Ishikawa (cell line): ENCODE results near the gene SLC43A1.

ENCODE experiments used
- CEBPB ChIP-seq: IDR thresholded peaks from 2 replicates; pipeline ENCODE4 v1.6.1; 2012
- CREB1 ChIP-seq: IDR thresholded peaks from 2 replicates; pipeline ENCODE4 v1.6.1; 2012; ENCODE audit warnings: low read depth
- EGR1 ChIP-seq: IDR thresholded peaks from 2 replicates; pipeline ENCODE4 v1.6.1; 2012
- EP300 ChIP-seq: IDR thresholded peaks from 2 replicates; pipeline ENCODE4 v1.6.1; 2012; ENCODE audit warnings: borderline replicate concordance
- FOXM1 ChIP-seq: IDR thresholded peaks from 2 replicates; pipeline ENCODE4 v1.6.1; 2012; ENCODE audit warnings: low read depth, borderline replicate concordance
- NFIC ChIP-seq: IDR thresholded peaks from 2 replicates; pipeline ENCODE4 v1.6.1; 2012
- RAD21 ChIP-seq: IDR thresholded peaks from 2 replicates; pipeline ENCODE4 v1.6.1; 2012; ENCODE audit warnings: low read depth
- REST ChIP-seq: IDR thresholded peaks from 2 replicates; pipeline ENCODE4 v1.6.1; 2012; ENCODE audit warnings: low read depth, mild to moderate bottlenecking
- TAF1 ChIP-seq: IDR thresholded peaks from 2 replicates; pipeline ENCODE4 v1.6.1; 2012; ENCODE audit warnings: low read depth, mild to moderate bottlenecking
- TCF12 ChIP-seq: IDR thresholded peaks from 2 replicates; pipeline ENCODE4 v1.6.1; 2012; ENCODE audit warnings: low read depth
- TEAD4 ChIP-seq: IDR thresholded peaks from 2 replicates; pipeline ENCODE4 v1.6.1; 2012
- YY1 ChIP-seq: IDR thresholded peaks from 2 replicates; pipeline ENCODE4 v1.6.1; 2012; ENCODE audit warnings: low read depth
- ZBTB7A ChIP-seq: IDR thresholded peaks from 2 replicates; pipeline ENCODE4 v1.6.1; 2012; ENCODE audit warnings: low read depth
- TF ChIP-seq, protein P1 (sequence below): IDR thresholded peaks from 2 replicates; pipeline ENCODE4 v1.6.1; 2012
- TF ChIP-seq, protein P2 (sequence below): IDR thresholded peaks from 2 replicates; pipeline ENCODE4 v1.6.1; 2012

The SLC43A1 gene

GRCh38 chr11:57483562-57483918 is 32.0 kb downstream of the SLC43A1 start:
- TF ChIP-seq CEBPB: no peak
- no peak for TF ChIP-seq FOXM1
- no peak for TF ChIP-seq EP300
- TF ChIP-seq, protein P1, sequence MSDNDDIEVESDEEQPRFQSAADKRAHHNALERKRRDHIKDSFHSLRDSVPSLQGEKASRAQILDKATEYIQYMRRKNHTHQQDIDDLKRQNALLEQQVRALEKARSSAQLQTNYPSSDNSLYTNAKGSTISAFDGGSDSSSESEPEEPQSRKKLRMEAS: no peak
- TF ChIP-seq TCF12: no peak
- no peak for TF ChIP-seq RAD21
- TF ChIP-seq, protein P2, sequence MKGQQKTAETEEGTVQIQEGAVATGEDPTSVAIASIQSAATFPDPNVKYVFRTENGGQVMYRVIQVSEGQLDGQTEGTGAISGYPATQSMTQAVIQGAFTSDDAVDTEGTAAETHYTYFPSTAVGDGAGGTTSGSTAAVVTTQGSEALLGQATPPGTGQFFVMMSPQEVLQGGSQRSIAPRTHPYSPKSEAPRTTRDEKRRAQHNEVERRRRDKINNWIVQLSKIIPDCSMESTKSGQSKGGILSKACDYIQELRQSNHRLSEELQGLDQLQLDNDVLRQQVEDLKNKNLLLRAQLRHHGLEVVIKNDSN: no peak
- TF ChIP-seq YY1: no peak
- no peak for TF ChIP-seq TAF1
- no peak for TF ChIP-seq CREB1
- no peak for TF ChIP-seq REST
- no peak for TF ChIP-seq EGR1
- no peak for TF ChIP-seq TEAD4
- TF ChIP-seq ZBTB7A: no peak
- no peak for TF ChIP-seq NFIC

DNA sequence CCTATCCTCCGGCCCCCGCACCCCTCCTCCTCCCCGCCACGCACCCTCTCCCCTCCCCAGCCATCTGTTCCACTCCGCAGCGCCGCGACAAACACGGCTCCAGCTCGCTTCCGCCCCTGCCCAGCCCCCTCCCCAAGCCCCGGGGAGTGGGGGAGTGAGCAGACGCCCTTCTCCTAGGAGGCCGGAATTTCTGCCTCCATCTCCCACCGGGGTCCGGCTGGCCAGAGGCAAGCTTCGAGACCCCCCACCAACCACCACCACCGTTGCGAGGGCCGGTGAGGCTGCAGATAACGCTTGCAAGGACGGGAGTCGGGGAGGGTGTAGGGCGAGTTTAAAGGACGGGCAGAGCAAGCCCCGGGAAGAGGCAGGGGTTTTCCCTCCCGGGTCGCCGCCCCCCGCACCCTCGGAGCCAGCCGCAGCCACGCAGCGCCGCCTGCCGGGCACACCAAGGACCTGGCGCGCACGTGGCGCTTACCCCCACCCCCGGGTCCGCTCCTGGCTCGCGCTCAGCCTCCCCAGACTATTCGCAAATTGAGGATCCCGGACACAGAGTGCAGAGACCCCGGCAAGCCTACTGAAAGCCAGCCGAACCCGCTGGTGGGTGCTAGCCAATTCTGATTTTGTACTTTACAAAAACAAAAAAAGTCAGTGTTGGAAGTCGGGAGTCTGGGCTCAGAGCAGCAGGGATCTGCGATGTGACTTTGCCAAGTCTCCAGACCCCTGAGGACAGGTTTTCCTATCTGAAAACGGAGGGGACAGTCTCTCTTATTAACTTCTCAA is 32.5 kb downstream of the SLC43A1 start:
- TF ChIP-seq, protein P2: peak; percentile 70; the same call in 1 of the 2 replicates
- TF ChIP-seq, protein P1: peak; percentile 90
- no peak for TF ChIP-seq EGR1
- no peak for TF ChIP-seq TEAD4
- peak; percentile 61 for TF ChIP-seq RAD21
- TF ChIP-seq ZBTB7A: peak; percentile 88; the same call in 1 of the 2 replicates

- TF ChIP-seq RAD21: no peak
- TF ChIP-seq FOXM1: no peak
- no peak for TF ChIP-seq CREB1
These were observed 33.4 kb downstream of the SLC43A1 start for GRCh38 chr11:57481915-57482781.

GRCh38 chr11:57481315-57481714 is 34.2 kb downstream of the SLC43A1 start:
- TF ChIP-seq TAF1 (no peak), FOXM1 (no peak), EGR1 (no peak), YY1 (no peak), EP300 (no peak), RAD21 (no peak), NFIC (no peak)
- TF ChIP-seq, protein P1: no peak

GRCh38 chr11:57480409-57481137 is 34.9 kb downstream of the SLC43A1 start:
- TF ChIP-seq RAD21: peak; percentile 65
- TF ChIP-seq, protein P1: no peak

- TF ChIP-seq EP300: no peak
These were observed 35.6 kb downstream of the SLC43A1 start for GRCh38 chr11:57479911-57480310.

DNA sequence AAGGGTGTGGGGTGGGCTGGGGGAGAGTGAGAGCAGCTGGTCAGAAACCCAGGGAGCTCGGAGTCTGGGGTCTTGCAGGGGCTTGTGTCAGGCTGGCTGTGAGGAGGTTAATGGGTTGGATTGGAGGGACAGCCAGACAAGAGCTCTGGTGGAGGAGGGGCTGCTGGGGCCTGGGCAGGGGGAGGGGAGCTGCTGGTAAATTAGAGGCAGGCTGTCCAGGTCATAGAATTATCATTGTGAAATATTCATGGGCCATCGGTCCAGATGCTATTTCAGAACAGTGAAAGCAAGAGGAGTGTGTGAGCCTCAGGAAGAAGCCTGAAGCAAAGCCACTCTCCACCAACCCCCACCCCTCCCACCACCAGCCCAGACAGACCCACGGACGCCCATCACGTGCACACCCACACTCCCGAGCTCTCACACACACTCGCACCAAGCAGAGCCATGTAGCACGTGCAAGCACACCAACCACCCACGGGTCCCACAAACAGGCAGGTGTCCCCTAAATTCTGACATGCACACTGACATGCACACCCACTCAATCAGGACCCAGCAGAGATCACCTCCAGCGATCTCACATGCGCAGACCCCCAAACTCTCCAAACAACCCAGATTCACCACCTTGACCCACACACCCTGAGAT is 36.4 kb downstream of the SLC43A1 start:
- TF ChIP-seq FOXM1 (no peak), YY1 (no peak), RAD21 (no peak)
